B cell (primary cell): Measurements from ENCODE around the gene PRM1. TPM values are rescaled to one million over a fixed set of nuclear protein-coding genes. Genes with fewer than 3 reads are reported as not detected.

ENCODE experiments used
- ATAC-seq: fragments of 200-7000 bp; cut with Tn5 transposase; one replicate; pipeline ENCODE4 v1.10.0; 2021; ENCODE audit warnings: low read depth, mild to moderate bottlenecking, moderate number of reproducible peaks, moderate library complexity
- CTCF ChIA-PET: fragments of 350-600 bp; sonication (Branson Sonifier 250); formaldehyde crosslinking; loops from one replicate; lab custom pipeline; 2021; ENCODE audit warnings: antibody characterized with exemption, inconsistent platforms; lab: Charles Lee
- POLR2A ChIA-PET: fragments of 350-600 bp; sonication (Branson Sonifier 250); formaldehyde crosslinking; loops from one replicate; lab custom pipeline; 2021; ENCODE audit warnings: antibody characterized with exemption; lab: Charles Lee
- DNase-seq: peaks from one replicate; pipeline ENCODE4 v3.0.0; 2013
- H2AFZ ChIP-seq: 2 replicates; pipeline ENCODE4 v1.6.1; 2012; ENCODE audit warnings: mild to moderate bottlenecking, low read depth, low read length; ENCODE audit not compliant: insufficient read depth, poor library complexity, severe bottlenecking
- H3K27ac ChIP-seq, 2 donors: 1 replicate in 1 of 2; 2 replicates in 1 of 2; pipeline ENCODE4 v1.5.1; 2012 to 2013; ENCODE audit warnings: low read length in 2 of 2, mild to moderate bottlenecking in 2 of 2, moderate library complexity in 1 of 2
- H3K27me3 ChIP-seq, 4 experiments: fragments of 200-600 bp in 1 of 4; sonication (generic) in 1 of 4; replicated peaks in 1 of 4; 1 replicate in 2 of 4; 2 replicates in 2 of 4; pipeline versions ENCODE4 v1.6.1 to v1.7.0; 2013 to 2016; ENCODE audit warnings: low read length in 3 of 4, mild to moderate bottlenecking in 2 of 4, mixed read lengths in 1 of 4, moderate library complexity in 1 of 4; ENCODE audit not compliant: insufficient read depth in 4 of 4, control insufficient read depth in 3 of 4; ENCODE audit errors: control extremely low read depth in 1 of 4
- H3K36me3 ChIP-seq, 2 experiments: replicated peaks in 1 of 2; 1 replicate in 1 of 2; 2 replicates in 1 of 2; pipeline versions ENCODE4 v1.6.1 to v1.7.1; 2013; ENCODE audit warnings: low read length in 1 of 2; ENCODE audit not compliant: insufficient read depth in 2 of 2, control insufficient read depth in 1 of 2; ENCODE audit errors: control extremely low read depth in 1 of 2, extremely low read depth in 1 of 2
- H3K4me1 ChIP-seq, 2 donors: fragments of 200-600 bp in 1 of 2; sonication (generic) in 1 of 2; 1 replicate in 1 of 2; 2 replicates in 1 of 2; pipeline versions ENCODE4 v1.5.1 to v1.6.1; 2013 to 2017; ENCODE audit warnings: low read length in 2 of 2; ENCODE audit not compliant: control insufficient read depth in 2 of 2, insufficient read depth in 2 of 2
- H3K4me2 ChIP-seq: replicated peaks from 2 replicates; pipeline ENCODE3; 2012; ENCODE audit warnings: mild to moderate bottlenecking, low read depth, low read length; ENCODE audit not compliant: poor library complexity, severe bottlenecking
- H3K4me3 ChIP-seq, 5 experiments: fragments of 200-600 bp in 1 of 5; sonication (generic) in 1 of 5; 1 replicate in 3 of 5; 2 replicates in 2 of 5; pipeline versions ENCODE4 v1.5.1 to v1.7.0; 2011 to 2016; ENCODE audit warnings: low read length in 4 of 5, mild to moderate bottlenecking in 4 of 5, low read depth in 2 of 5, control low read depth in 1 of 5, moderate library complexity in 1 of 5; ENCODE audit not compliant: insufficient read depth in 1 of 5; ENCODE audit errors: control extremely low read depth in 1 of 5, extremely low read depth in 1 of 5
- H3K79me2 ChIP-seq: fragments of 200-600 bp; sonication (generic); one replicate; pipeline ENCODE4 v1.6.0; 2016; ENCODE audit warnings: low read length; ENCODE audit not compliant: control insufficient read depth, insufficient read depth
- H3K9ac ChIP-seq: fragments of 200-600 bp; sonication (generic); 2 replicates; pipeline ENCODE4 v1.6.1; 2017; ENCODE audit warnings: mild to moderate bottlenecking, low read length, moderate library complexity
- H3K9me3 ChIP-seq, 3 donors: one replicate each; pipeline versions ENCODE4 v1.6.1 to v1.7.1; 2013; ENCODE audit warnings: low read length in 2 of 3; ENCODE audit not compliant: control insufficient read depth in 2 of 3, insufficient read depth in 1 of 3; ENCODE audit errors: control extremely low read depth in 1 of 3
- H4K20me1 ChIP-seq: 2 replicates; pipeline ENCODE4 v1.6.0; 2012; ENCODE audit warnings: mild to moderate bottlenecking, low read length; ENCODE audit not compliant: insufficient read depth, control insufficient read depth, poor library complexity, severe bottlenecking
- H3K27ac Mint-ChIP-seq: one replicate; pipeline ENCODE4 v1.8.0; 2021; ENCODE audit warnings: mixed read lengths
- H3K27me3 Mint-ChIP-seq: one replicate; pipeline ENCODE4 v1.8.0; 2021; ENCODE audit warnings: mixed read lengths
- H3K4me1 Mint-ChIP-seq: one replicate; pipeline ENCODE4 v1.8.0; 2021; ENCODE audit warnings: mixed read lengths
- H3K4me3 Mint-ChIP-seq: one replicate; pipeline ENCODE4 v1.8.0; 2021; ENCODE audit warnings: mixed read lengths
- H3K9me3 Mint-ChIP-seq: one replicate; pipeline ENCODE4 v1.8.0; 2022; ENCODE audit warnings: mixed read lengths; ENCODE audit not compliant: insufficient read depth
- EZH2 ChIP-seq: IDR thresholded peaks from 2 replicates; pipeline ENCODE4 v1.6.1; 2012; ENCODE audit warnings: borderline replicate concordance, low read depth, mild to moderate bottlenecking, moderate library complexity, low read length; ENCODE audit not compliant: insufficient read depth, poor library complexity, severe bottlenecking
- WGBS: methylation state at CpG from one replicate; pipeline ENCODE4 v1.1.5; 2013; ENCODE audit warnings: missing lambda C conversion rate; ENCODE audit not compliant: insufficient coverage; 5-methylcytosine and 5-hydroxymethylcytosine counted together
- intact Hi-C: fragments of 100-400 bp; cut with micrococcal nuclease; formaldehyde crosslinking; loops from one replicate; pipeline ENCODE4 v1.10.0; 2022
- polyA plus RNA-seq: library from polyadenylated mRNA; depleted of rRNA; stranded (reverse); fragments of >200 nt; gene quantifications from 2 replicates; pipeline ENCODE4 v1.2.3, GENCODE V29; 2012
- total RNA-seq, 2 donors: library from RNA; stranded (reverse); fragments of 120-200 nt in 1 of 2; gene quantifications; 1 replicate in 1 of 2; 2 replicates in 1 of 2; pipeline versions ENCODE4 v1.2.3 to v1.2.4, GENCODE V29; 2013 to 2022
- TF ChIP-seq, protein P1 (sequence below): fragments of 200-600 bp; IDR thresholded peaks from one replicate; pipeline ENCODE4 v1.8.0; 2022; ENCODE audit warnings: antibody characterized with exemption, mild to moderate bottlenecking

The PRM1 gene
- total and polyA plus RNA-seq, 2 donors (not counting 1 experiment from before 2014, with no cell fraction given), result not detected

DNA sequence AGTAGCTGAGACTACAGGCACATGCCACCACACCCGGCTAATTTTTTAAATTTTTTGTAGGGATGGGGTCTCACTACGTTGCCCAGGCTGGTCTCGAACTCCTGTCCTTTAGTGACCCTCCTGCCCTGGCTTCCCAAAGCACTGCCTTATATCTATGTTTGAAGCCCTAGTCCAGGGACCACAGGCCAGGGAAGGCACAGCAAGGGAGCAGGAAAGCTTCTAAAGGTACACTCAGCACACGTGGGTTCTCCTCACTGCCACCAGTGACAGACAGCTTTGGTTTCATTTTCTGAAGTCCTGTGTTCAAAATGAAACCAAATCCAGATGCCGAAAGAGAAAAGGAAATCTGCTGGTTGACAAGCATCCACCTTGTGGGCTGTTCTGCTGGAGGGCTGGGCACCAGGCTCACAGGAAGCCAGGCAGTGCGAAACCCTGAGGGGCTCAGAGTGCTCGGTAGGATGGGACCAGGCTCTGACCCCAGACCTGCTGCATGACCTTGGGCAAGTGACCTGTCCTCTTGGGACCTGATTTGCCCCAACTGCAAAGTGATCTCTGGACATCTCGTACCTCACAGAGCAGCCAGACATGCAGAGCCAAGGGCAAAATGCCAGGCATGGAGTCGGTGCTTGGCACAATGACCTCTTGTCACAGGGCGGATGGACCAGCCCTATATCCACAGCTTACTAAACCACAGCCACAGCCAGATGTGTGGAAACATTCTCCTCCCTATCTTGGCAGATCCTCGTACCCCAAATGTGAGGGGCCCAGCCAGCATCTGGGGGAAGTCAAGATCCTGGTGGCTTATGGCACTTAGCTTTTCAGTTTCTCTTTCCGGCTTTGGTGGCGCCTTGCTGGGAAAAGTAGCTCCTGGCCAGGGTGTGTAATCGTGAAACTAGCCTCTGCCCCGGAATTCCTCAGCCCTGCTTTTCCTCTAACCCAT is 22.3 kb downstream of the PRM1 start:
- H3K4me1 ChIP-seq, result peaks cover 38 to 46% of the 10 kb centered on the region in 2 donors
- peaks cover 0 to 2% of the 10 kb centered on the region in 2 experiments for H3K36me3 ChIP-seq
- H3K4me3 ChIP-seq, result peak overlapping the region in 4 of 5 experiments; percentile 1 to 35 (median 24)
- Mint-ChIP-seq H3K4me1 (peaks cover 38% of the 10 kb centered on the region), H3K27ac (peak overlapping the region; percentile 50), H3K27me3 (no peaks in the 10 kb centered on the region), H3K9me3 (no peaks in the 10 kb centered on the region), H3K4me3 (peak overlapping the region; percentile 64)
- 27% methylated on average over 13 of the region's 15 CpGs for WGBS
- ChIA-PET CTCF (interaction anchor here (0.7 to 10.3 kb wide), 14 partner anchors 10 to 296 kb away, joined by 3 to 223 read pairs (median 6); partner anchors contain the start of gene TNP2), POLR2A (interaction anchor here (0.6 to 5.8 kb wide), 7 partner anchors 36 to 170 kb away, joined by 3 to 89 read pairs (median 5); no protein-coding TSS in a partner anchor)
- H3K4me2 ChIP-seq, result peak overlapping the region; percentile 71
- intact Hi-C loops, result loop anchor here (5.0 to 10.0 kb wide), 4 partner anchors 182 to 656 kb away; partner anchors contain the start of genes GSPT1 and NUBP1
- peaks cover 18% of the 10 kb centered on the region for H4K20me1 ChIP-seq
- ATAC-seq (no peak), DNase-seq (peak; percentile 80)
- no peak overlapping the region for H3K27ac ChIP-seq
- no peak overlapping the region for H3K9ac ChIP-seq
- H3K27me3 ChIP-seq, result no peaks in the 10 kb centered on the region
- peaks cover 15% of the 10 kb centered on the region for H3K79me2 ChIP-seq
- peak overlapping the region; percentile 61 for H2AFZ ChIP-seq
- no peak for TF ChIP-seq EZH2
- TF ChIP-seq, protein P1, sequence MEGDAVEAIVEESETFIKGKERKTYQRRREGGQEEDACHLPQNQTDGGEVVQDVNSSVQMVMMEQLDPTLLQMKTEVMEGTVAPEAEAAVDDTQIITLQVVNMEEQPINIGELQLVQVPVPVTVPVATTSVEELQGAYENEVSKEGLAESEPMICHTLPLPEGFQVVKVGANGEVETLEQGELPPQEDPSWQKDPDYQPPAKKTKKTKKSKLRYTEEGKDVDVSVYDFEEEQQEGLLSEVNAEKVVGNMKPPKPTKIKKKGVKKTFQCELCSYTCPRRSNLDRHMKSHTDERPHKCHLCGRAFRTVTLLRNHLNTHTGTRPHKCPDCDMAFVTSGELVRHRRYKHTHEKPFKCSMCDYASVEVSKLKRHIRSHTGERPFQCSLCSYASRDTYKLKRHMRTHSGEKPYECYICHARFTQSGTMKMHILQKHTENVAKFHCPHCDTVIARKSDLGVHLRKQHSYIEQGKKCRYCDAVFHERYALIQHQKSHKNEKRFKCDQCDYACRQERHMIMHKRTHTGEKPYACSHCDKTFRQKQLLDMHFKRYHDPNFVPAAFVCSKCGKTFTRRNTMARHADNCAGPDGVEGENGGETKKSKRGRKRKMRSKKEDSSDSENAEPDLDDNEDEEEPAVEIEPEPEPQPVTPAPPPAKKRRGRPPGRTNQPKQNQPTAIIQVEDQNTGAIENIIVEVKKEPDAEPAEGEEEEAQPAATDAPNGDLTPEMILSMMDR, result no peak
- no peaks in the 10 kb centered on the region for H3K9me3 ChIP-seq
